Keratinocyte (primary cell): ENCODE measurements around the gene CACNG3. TPM values are rescaled to one million over a fixed set of nuclear protein-coding genes. Genes with fewer than 3 reads are reported as not detected.

ENCODE experiments used
- DNase-seq: peaks from one replicate; pipeline ENCODE4 v3.0.0-alpha.2; 2011; ENCODE audit warnings: low read depth, missing footprints, low spot score
- FAIRE-seq: peaks from 2 replicates; lab custom pipeline; 2011; peaks lifted over from hg19 to GRCh38; lab: Jason Lieb, UNC
- H2AFZ ChIP-seq: 2 replicates; pipeline ENCODE4 v1.6.0; 2012; ENCODE audit warnings: low read length, control low read depth, inconsistent platforms; ENCODE audit not compliant: control insufficient read depth
- H3K27ac ChIP-seq: 2 replicates; pipeline ENCODE4 v1.5.1; 2011; ENCODE audit warnings: low read length; ENCODE audit not compliant: control insufficient read depth, insufficient read depth
- H3K27me3 ChIP-seq: 3 replicates; pipeline ENCODE4 v1.6.0; 2011; ENCODE audit warnings: low read length; ENCODE audit not compliant: control insufficient read depth, insufficient read depth; ENCODE audit errors: extremely low read depth
- H3K36me3 ChIP-seq, 2 experiments: 2 replicates in 1 of 2; 3 replicates in 1 of 2; pipeline ENCODE4 v1.5.1; 2011; ENCODE audit warnings: low read length in 2 of 2, mild to moderate bottlenecking in 1 of 2; ENCODE audit not compliant: control insufficient read depth in 2 of 2, insufficient read depth in 2 of 2; ENCODE audit errors: extremely low read depth in 1 of 2
- H3K4me1 ChIP-seq: 3 replicates; pipeline ENCODE4 v1.5.1; 2011; ENCODE audit warnings: low read length; ENCODE audit not compliant: control insufficient read depth, insufficient read depth; ENCODE audit errors: extremely low read depth
- H3K4me2 ChIP-seq: 3 replicates; pipeline ENCODE4 v1.6.0; 2011; ENCODE audit warnings: low read depth, low read length; ENCODE audit not compliant: control insufficient read depth, insufficient read depth; ENCODE audit errors: extremely low read depth
- H3K4me3 ChIP-seq, 3 experiments: fragments of 200-600 bp in 1 of 3; sonication (generic) in 1 of 3; 2 replicates in 2 of 3; 3 replicates in 1 of 3; pipeline ENCODE4 v1.5.1; 2011 to 2016; ENCODE audit warnings: low read length in 3 of 3, mild to moderate bottlenecking in 3 of 3, control low read depth in 2 of 3, inconsistent platforms in 1 of 3, low read depth in 1 of 3, mixed read lengths in 1 of 3, mixed run types in 1 of 3, moderate library complexity in 1 of 3; ENCODE audit not compliant: control insufficient read depth in 2 of 3, insufficient read depth in 2 of 3; ENCODE audit errors: extremely low read depth in 1 of 3
- H3K79me2 ChIP-seq: 2 replicates; pipeline ENCODE4 v1.6.0; 2012; ENCODE audit warnings: low read length; ENCODE audit not compliant: control insufficient read depth, insufficient read depth
- H3K9ac ChIP-seq: 3 replicates; pipeline ENCODE4 v1.6.0; 2011; ENCODE audit warnings: low read length; ENCODE audit not compliant: control insufficient read depth, insufficient read depth; ENCODE audit errors: extremely low read depth
- H3K9me1 ChIP-seq: 3 replicates; pipeline ENCODE4 v1.6.0; 2011; ENCODE audit warnings: low read length; ENCODE audit not compliant: control insufficient read depth, insufficient read depth; ENCODE audit errors: extremely low read depth
- H3K9me3 ChIP-seq: 2 replicates; pipeline ENCODE4 v1.5.1; 2012; ENCODE audit warnings: low read depth, low read length; ENCODE audit not compliant: control insufficient read depth
- H4K20me1 ChIP-seq: 3 replicates; pipeline ENCODE4 v1.6.0; 2011; ENCODE audit warnings: low read length; ENCODE audit not compliant: control insufficient read depth, insufficient read depth; ENCODE audit errors: extremely low read depth
- EZH2 ChIP-seq: IDR thresholded peaks from one replicate; pipeline ENCODE4 v1.6.1; 2012; ENCODE audit warnings: inconsistent platforms, mild to moderate bottlenecking, low read length, moderate library complexity
- dilution Hi-C: fragments of 300-500 bp; cut with MboI; formaldehyde crosslinking; loops from one replicate; pipeline ENCODE4 v1.7.0; 2020; ENCODE audit warnings: low sequenced_read_pairs; ENCODE audit not compliant: extremely low pct_ligation_motif_present
- polyA plus RNA-seq, 5 experiments: library from polyadenylated mRNA; depleted of rRNA in 3 of 5; stranded (reverse) in 3 of 5; stranded (forward) in 1 of 5; unstranded in 1 of 5; fragments of >200 nt; gene quantifications; 1 replicate in 1 of 5; 2 replicates in 3 of 5; 3 replicates in 1 of 5; pipeline versions ENCODE4 v1.2.1 to v1.2.3, GENCODE V29; 2011 to 2012; ENCODE audit warnings: missing spikeins in 2 of 5, low read depth in 1 of 5, low replicate concordance in 1 of 5
- TF ChIP-seq, protein P1 (sequence below), 3 experiments: IDR thresholded peaks in 1 of 3; conservative IDR thresholded peaks in 1 of 3; optimal IDR thresholded peaks in 1 of 3; 2 replicates in 2 of 3; 3 replicates in 1 of 3; pipeline versions ENCODE3 to v1.5.1; 2011; ENCODE audit warnings: low read length in 3 of 3, mild to moderate bottlenecking in 3 of 3, moderate library complexity in 2 of 3, control low read depth in 1 of 3, inconsistent platforms in 1 of 3; ENCODE audit not compliant: insufficient read depth in 2 of 3; ENCODE audit errors: extremely low read depth in 1 of 3

The CACNG3 gene
- polyA plus RNA-seq, 1 donor (not counting 4 experiments of a cell fraction or from before 2014, with no cell fraction given) = not detected

DNA sequence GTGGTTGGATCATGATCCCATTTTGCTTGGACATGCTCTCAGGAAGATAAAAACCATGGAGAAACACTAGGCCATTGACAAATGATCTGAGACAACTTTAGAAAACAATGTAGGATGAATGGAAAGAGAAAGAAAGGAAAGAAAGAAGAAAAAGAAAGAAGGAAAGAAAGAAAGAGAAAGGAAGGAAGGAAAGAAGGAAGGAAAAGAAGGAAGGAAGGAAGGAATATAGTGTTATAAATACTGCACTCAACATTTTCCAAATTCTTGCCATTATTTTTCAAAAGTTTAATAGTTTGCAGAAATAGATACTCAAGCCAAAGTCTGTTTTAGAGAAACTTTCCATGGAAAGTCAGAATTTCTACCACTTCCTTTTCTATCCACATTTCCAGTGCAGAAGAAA lies 39.2 kb upstream of the CACNG3 start:
- DNase-seq = no peak
- H3K79me2 ChIP-seq = no peaks in the 10 kb centered on the region
- no peaks in the 10 kb centered on the region for H3K27me3 ChIP-seq
- H3K9ac ChIP-seq = no peak overlapping the region
- no peak overlapping the region for H3K27ac ChIP-seq
- no peak overlapping the region for H2AFZ ChIP-seq
- no peaks in the 10 kb centered on the region for H4K20me1 ChIP-seq
- H3K4me1 ChIP-seq = no peaks in the 10 kb centered on the region
- no peak overlapping the region for H3K4me2 ChIP-seq
- dilution Hi-C loops = no loop called here
- no peaks in the 10 kb centered on the region for H3K9me3 ChIP-seq
- no peak overlapping the region for H3K4me3 ChIP-seq
- no peaks in the 10 kb centered on the region for H3K9me1 ChIP-seq
- no peaks in the 10 kb centered on the region for H3K36me3 ChIP-seq
- TF ChIP-seq EZH2 = no peak
- TF ChIP-seq, protein P1, sequence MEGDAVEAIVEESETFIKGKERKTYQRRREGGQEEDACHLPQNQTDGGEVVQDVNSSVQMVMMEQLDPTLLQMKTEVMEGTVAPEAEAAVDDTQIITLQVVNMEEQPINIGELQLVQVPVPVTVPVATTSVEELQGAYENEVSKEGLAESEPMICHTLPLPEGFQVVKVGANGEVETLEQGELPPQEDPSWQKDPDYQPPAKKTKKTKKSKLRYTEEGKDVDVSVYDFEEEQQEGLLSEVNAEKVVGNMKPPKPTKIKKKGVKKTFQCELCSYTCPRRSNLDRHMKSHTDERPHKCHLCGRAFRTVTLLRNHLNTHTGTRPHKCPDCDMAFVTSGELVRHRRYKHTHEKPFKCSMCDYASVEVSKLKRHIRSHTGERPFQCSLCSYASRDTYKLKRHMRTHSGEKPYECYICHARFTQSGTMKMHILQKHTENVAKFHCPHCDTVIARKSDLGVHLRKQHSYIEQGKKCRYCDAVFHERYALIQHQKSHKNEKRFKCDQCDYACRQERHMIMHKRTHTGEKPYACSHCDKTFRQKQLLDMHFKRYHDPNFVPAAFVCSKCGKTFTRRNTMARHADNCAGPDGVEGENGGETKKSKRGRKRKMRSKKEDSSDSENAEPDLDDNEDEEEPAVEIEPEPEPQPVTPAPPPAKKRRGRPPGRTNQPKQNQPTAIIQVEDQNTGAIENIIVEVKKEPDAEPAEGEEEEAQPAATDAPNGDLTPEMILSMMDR (optimal IDR thresholded peaks at IDR 0.05 in 1 of 3, IDR thresholded peaks at IDR 0.05 in 1 of 3, conservative IDR thresholded peaks at IDR 0.05 in 1 of 3; ENCODE audit: extremely low read depth in 1 of 3, insufficient read depth in 2 of 3, low read length in 3 of 3) = no peak
- no peak for FAIRE-seq

DNA sequence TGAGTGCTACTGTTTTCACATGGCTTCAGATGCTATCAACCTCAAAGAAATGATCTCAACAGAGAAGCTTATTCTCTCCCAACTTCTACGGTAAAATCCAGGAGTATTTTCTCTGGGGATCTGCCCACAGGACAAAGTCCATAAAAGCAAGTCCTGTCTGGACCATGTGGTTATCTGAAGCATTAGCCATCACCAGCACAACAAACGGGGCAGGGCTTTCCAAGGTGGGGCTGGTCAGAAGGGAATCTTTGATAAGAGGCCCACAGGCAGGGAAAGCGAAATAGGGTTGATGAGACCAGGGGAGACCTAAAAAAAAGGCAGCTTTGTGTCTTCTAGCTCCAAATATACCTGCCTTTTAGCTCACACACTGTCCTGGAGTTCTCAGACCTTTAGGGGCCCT lies 38.7 kb upstream of the CACNG3 start:
- no peaks in the 10 kb centered on the region for H4K20me1 ChIP-seq
- no peak overlapping the region for H3K4me2 ChIP-seq
- H3K4me1 ChIP-seq = no peaks in the 10 kb centered on the region
- no peaks in the 10 kb centered on the region for H3K79me2 ChIP-seq
- H3K9me3 ChIP-seq = no peaks in the 10 kb centered on the region
- no peak overlapping the region for H3K9ac ChIP-seq
- no peak overlapping the region for H3K4me3 ChIP-seq
- dilution Hi-C loops = no loop called here
- TF ChIP-seq, protein P1 (optimal IDR thresholded peaks at IDR 0.05 in 1 of 3, IDR thresholded peaks at IDR 0.05 in 1 of 3, conservative IDR thresholded peaks at IDR 0.05 in 1 of 3; ENCODE audit: extremely low read depth in 1 of 3, insufficient read depth in 2 of 3, low read length in 3 of 3) = no peak
- TF ChIP-seq EZH2 = no peak
- H3K27ac ChIP-seq = no peak overlapping the region
- H2AFZ ChIP-seq = no peak overlapping the region
- H3K36me3 ChIP-seq = no peaks in the 10 kb centered on the region
- H3K9me1 ChIP-seq = no peaks in the 10 kb centered on the region
- no peaks in the 10 kb centered on the region for H3K27me3 ChIP-seq
- no peak for FAIRE-seq
- DNase-seq = no peak
